Endothelial cell (in vitro differentiated cells): Measurements from ENCODE around the gene TRIM69. TPM values are rescaled to one million over a fixed set of nuclear protein-coding genes. Genes with fewer than 3 reads are reported as not detected.
"Not testable (repeated sequence)": the region's sequence is repeated elsewhere in the genome, so short reads cannot be mapped to it uniquely, and the experiment has no call there.

ENCODE experiments used
- DNase-seq: peaks from one replicate; pipeline ENCODE4 v3.0.0; 2021; ENCODE audit warnings: low spot score
- H3K27ac Mint-ChIP-seq: one replicate; pipeline ENCODE4 v1.8.0; 2021; ENCODE audit warnings: mixed read lengths, inconsistent platforms; ENCODE audit not compliant: unreplicated experiment
- H3K27me3 Mint-ChIP-seq: one replicate; pipeline ENCODE4 v1.8.0; 2021; ENCODE audit warnings: mild to moderate bottlenecking, moderate library complexity, mixed read lengths, inconsistent platforms; ENCODE audit not compliant: unreplicated experiment
- H3K36me3 Mint-ChIP-seq: one replicate; pipeline ENCODE4 v1.8.0; 2021; ENCODE audit warnings: mild to moderate bottlenecking, low read depth, mixed read lengths, inconsistent platforms; ENCODE audit not compliant: unreplicated experiment
- H3K4me1 Mint-ChIP-seq: one replicate; pipeline ENCODE4 v1.8.0; 2021; ENCODE audit warnings: mild to moderate bottlenecking, mixed read lengths, inconsistent platforms; ENCODE audit not compliant: unreplicated experiment
- H3K4me3 Mint-ChIP-seq: one replicate; pipeline ENCODE4 v1.8.0; 2021; ENCODE audit warnings: mild to moderate bottlenecking, mixed read lengths, inconsistent platforms; ENCODE audit not compliant: unreplicated experiment
- H3K9me3 Mint-ChIP-seq: one replicate; pipeline ENCODE4 v1.8.0; 2021; ENCODE audit warnings: mixed read lengths, inconsistent platforms; ENCODE audit not compliant: unreplicated experiment
- CTCF ChIP-seq: fragments of 200-600 bp; sonication (generic); IDR thresholded peaks from one replicate; pipeline ENCODE4 v1.5.0; 2021; ENCODE audit warnings: antibody characterized with exemption; ENCODE audit not compliant: unreplicated experiment
- total RNA-seq: library from RNA; stranded (reverse); fragmentation: NEBNext Ultra II Directional; extraction: Animal tissue kit (Norgen Biotek cat#: 25700); gene quantifications from one replicate; pipeline ENCODE4 v1.2.1, GENCODE V29; 2021; ENCODE audit not compliant: unreplicated experiment

TRIM69 gene
- total RNA-seq, 1 donor from 2014 or later: 13.4 TPM

- Mint-ChIP-seq H3K9me3 (no peaks in the 10 kb centered on the region), H3K4me3 (no peak overlapping the region), H3K27ac (no peak overlapping the region), H3K4me1 (peaks cover 17% of the 10 kb centered on the region), H3K27me3 (peaks cover 2% of the 10 kb centered on the region), H3K36me3 (peaks cover 32% of the 10 kb centered on the region)
- DNase-seq: no peak
- TF ChIP-seq CTCF: no peak
These were observed 19.2 kb upstream of the TRIM69 start for GRCh38 chr15:44716983-44717602.

- no peaks in the 10 kb centered on the region for H3K27me3 Mint-ChIP-seq
- DNase-seq: no peak
- H3K27ac Mint-ChIP-seq: no peak overlapping the region
- no peak overlapping the region for H3K4me3 Mint-ChIP-seq
- peaks cover 7% of the 10 kb centered on the region for H3K4me1 Mint-ChIP-seq
- no peaks in the 10 kb centered on the region for H3K9me3 Mint-ChIP-seq
- H3K36me3 Mint-ChIP-seq: peaks cover 32% of the 10 kb centered on the region
- TF ChIP-seq CTCF: no peak
These were observed 18.0 kb upstream of the TRIM69 start for GRCh38 chr15:44718180-44718926.

- no peak overlapping the region for H3K27ac Mint-ChIP-seq
- no peak for DNase-seq
- TF ChIP-seq CTCF: no peak
These were observed 17.4 kb upstream of the TRIM69 start for GRCh38 chr15:44718927-44719292.

GRCh38 chr15:44719293-44719999, 16.9 kb upstream of the TRIM69 start:
- DNase-seq: no peak
- H3K36me3 Mint-ChIP-seq: peaks cover 32% of the 10 kb centered on the region
- H3K27me3 Mint-ChIP-seq: no peaks in the 10 kb centered on the region
- no peak overlapping the region for H3K27ac Mint-ChIP-seq
- H3K9me3 Mint-ChIP-seq: no peaks in the 10 kb centered on the region
- TF ChIP-seq CTCF: no peak
- no peak overlapping the region for H3K4me3 Mint-ChIP-seq
- H3K4me1 Mint-ChIP-seq: no peaks in the 10 kb centered on the region

More at GRCh38 chr15:44718927-44719292, 17.4 kb upstream of the TRIM69 start:
- H3K36me3 Mint-ChIP-seq: peaks cover 32% of the 10 kb centered on the region
- no peak overlapping the region for H3K4me3 Mint-ChIP-seq
- peaks cover 3% of the 10 kb centered on the region for H3K4me1 Mint-ChIP-seq
- H3K9me3 Mint-ChIP-seq: no peaks in the 10 kb centered on the region
- H3K27me3 Mint-ChIP-seq: no peaks in the 10 kb centered on the region

GRCh38 chr15:44720000-44720435, 16.3 kb upstream of the TRIM69 start:
- not testable (repeated sequence) for H3K27me3 Mint-ChIP-seq, H3K4me1 Mint-ChIP-seq, DNase-seq, H3K27ac Mint-ChIP-seq, H3K4me3 Mint-ChIP-seq, H3K9me3 Mint-ChIP-seq
- peaks cover 27% of the 10 kb centered on the region for H3K36me3 Mint-ChIP-seq
